CD4-positive, alpha-beta T cell (primary cell): ENCODE results near the gene ASXL1. TPM values are rescaled to one million over a fixed set of nuclear protein-coding genes. Genes with fewer than 3 reads are reported as not detected.
A peak's percentile ranks its signal among the peaks of the same experiment; 100 is the strongest.

ENCODE experiments used
- ATAC-seq: fragments of 200-7000 bp; cut with Tn5 transposase; one replicate; pipeline ENCODE4 v1.10.0; 2022; ENCODE audit warnings: mild to moderate bottlenecking; ENCODE audit not compliant: poor library complexity
- CTCF ChIA-PET: fragments of 350-600 bp; sonication (Branson Sonifier 250); formaldehyde crosslinking; loops from one replicate; lab custom pipeline; 2021; ENCODE audit warnings: antibody characterized with exemption, inconsistent platforms; lab: Charles Lee
- POLR2A ChIA-PET: fragments of 350-600 bp; sonication (Branson Sonifier 250); formaldehyde crosslinking; loops from one replicate; lab custom pipeline; 2021; ENCODE audit warnings: antibody characterized with exemption, inconsistent platforms; lab: Charles Lee
- DNase-seq, 14 experiments: peaks; one replicate each; pipeline ENCODE4 v3.0.0-alpha.2; 2013 to 2020; ENCODE audit warnings: mixed read lengths in 2 of 14
- H3K27ac ChIP-seq, 2 donors: one replicate each; pipeline versions ENCODE4 v1.5.1 to v1.7.0; 2013; ENCODE audit warnings: low read length in 2 of 2, low read depth in 1 of 2, mild to moderate bottlenecking in 1 of 2
- H3K27me3 ChIP-seq, 2 experiments: 1 replicate in 1 of 2; 2 replicates in 1 of 2; pipeline versions ENCODE4 v1.6.1 to v1.7.0; 2013; ENCODE audit warnings: low read length in 2 of 2, control low read depth in 1 of 2, mild to moderate bottlenecking in 1 of 2, moderate library complexity in 1 of 2; ENCODE audit not compliant: insufficient read depth in 2 of 2, control insufficient read depth in 1 of 2
- H3K36me3 ChIP-seq: one replicate; pipeline ENCODE4 v1.6.1; 2013; ENCODE audit warnings: low read length, control low read depth; ENCODE audit not compliant: insufficient read depth
- H3K4me1 ChIP-seq: one replicate; pipeline ENCODE4 v1.6.1; 2013; ENCODE audit warnings: low read length, control low read depth; ENCODE audit not compliant: insufficient read depth
- H3K4me3 ChIP-seq: one replicate; pipeline ENCODE4 v1.5.1; 2013; ENCODE audit warnings: mild to moderate bottlenecking, low read length, moderate library complexity
- H3K9me3 ChIP-seq, 2 experiments: 1 replicate in 1 of 2; 2 replicates in 1 of 2; pipeline versions ENCODE4 v1.6.1 to v1.7.0; 2013; ENCODE audit warnings: low read length in 2 of 2, mild to moderate bottlenecking in 2 of 2, control low read depth in 1 of 2, moderate library complexity in 1 of 2; ENCODE audit not compliant: control insufficient read depth in 1 of 2, insufficient read depth in 1 of 2
- H3K27ac Mint-ChIP-seq: one replicate; pipeline ENCODE4 v1.8.0; 2020; ENCODE audit warnings: mixed read lengths
- H3K27me3 Mint-ChIP-seq: one replicate; pipeline ENCODE4 v1.8.0; 2021; ENCODE audit warnings: mixed read lengths
- H3K36me3 Mint-ChIP-seq: one replicate; pipeline ENCODE4 v1.8.0; 2021; ENCODE audit warnings: low read depth, mixed read lengths
- H3K4me1 Mint-ChIP-seq: one replicate; pipeline ENCODE4 v1.8.0; 2021; ENCODE audit warnings: low read depth, mixed read lengths
- H3K4me3 Mint-ChIP-seq: one replicate; pipeline ENCODE4 v1.8.0; 2020; ENCODE audit warnings: mild to moderate bottlenecking, mixed read lengths
- H3K9me3 Mint-ChIP-seq: one replicate; pipeline ENCODE4 v1.8.0; 2020; ENCODE audit warnings: mixed read lengths
- intact Hi-C, 2 experiments: fragments of 100-400 bp; cut with DNase I in 1 of 2; cut with micrococcal nuclease in 1 of 2; formaldehyde crosslinking; loops; one replicate each; pipeline versions ENCODE4 v1.15.1 to v1.9.0; 2023 to 2025; cut with DNase I, micrococcal nuclease
- total RNA-seq, 174 experiments: library from RNA in 2 of 174; stranded (reverse) in 2 of 174; gene quantifications; one replicate each; pipeline ENCODE4 v1.2.3 and lab custom pipeline; 2021 to 2026
- TF ChIP-seq, protein P1 (sequence below): fragments of 200-600 bp; IDR thresholded peaks from one replicate; pipeline ENCODE4 v1.8.0; 2022; ENCODE audit warnings: antibody characterized with exemption, mild to moderate bottlenecking

Gene ASXL1
- total RNA-seq, 2 experiments from 2014 or later, result 213 to 222 TPM

DNA sequence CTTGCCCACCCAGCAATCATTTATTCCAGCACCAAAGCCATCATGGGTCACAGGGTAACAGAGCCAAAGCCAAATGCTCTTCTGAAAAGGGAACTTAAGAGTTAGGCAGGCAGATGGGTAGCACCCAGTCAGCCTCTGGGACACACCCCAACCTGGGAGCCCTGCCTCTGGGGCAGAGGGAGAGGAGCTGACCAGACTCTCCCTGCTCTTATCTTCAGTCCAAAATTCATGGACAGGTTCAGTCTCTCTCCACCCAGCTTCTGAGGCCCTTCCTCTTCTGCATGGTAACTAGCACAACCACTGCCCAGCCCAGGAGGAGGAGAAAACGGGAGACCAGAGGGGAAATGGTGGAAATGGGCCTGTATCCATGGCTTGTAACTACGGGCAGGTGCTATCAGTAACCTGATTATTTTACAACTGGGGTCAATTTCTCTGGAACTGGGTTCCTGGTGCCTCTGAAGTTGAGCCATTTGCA, 121.6 kb downstream of the ASXL1 start:
- Mint-ChIP-seq H3K4me1 (peaks cover 62% of the 10 kb centered on the region), H3K27ac (peak overlapping the region; percentile 82)

GRCh38 chr20:32480371-32481241, 122.5 kb downstream of the ASXL1 start:
- Histone ChIP-seq H3K4me3 (no peak overlapping the region), H3K4me1 (peaks cover 84% of the 10 kb centered on the region), H3K9me3 (no peaks in the 10 kb centered on the region), H3K36me3 (peaks cover 4% of the 10 kb centered on the region), H3K27me3 (no peaks in the 10 kb centered on the region), H3K27ac (no peak overlapping the region)
- Mint-ChIP-seq H3K9me3 (no peaks in the 10 kb centered on the region), H3K4me3 (peak overlapping the region; percentile 76), H3K4me1 (peaks cover 69% of the 10 kb centered on the region), H3K27ac (peak overlapping the region; percentile 73), H3K36me3 (peaks cover 20% of the 10 kb centered on the region), H3K27me3 (no peaks in the 10 kb centered on the region)
- no peak for ATAC-seq
- ChIA-PET CTCF (interaction anchor here (0.6 kb wide), 1 partner anchor 185 kb away, joined by 3 read pairs; no protein-coding TSS in a partner anchor), POLR2A (interaction anchor here (0.6 to 1.4 kb wide), 3 partner anchors 13 to 122 kb away, joined by 3 read pairs; no protein-coding TSS in a partner anchor)
- no peak for DNase-seq
- TF ChIP-seq, protein P1, sequence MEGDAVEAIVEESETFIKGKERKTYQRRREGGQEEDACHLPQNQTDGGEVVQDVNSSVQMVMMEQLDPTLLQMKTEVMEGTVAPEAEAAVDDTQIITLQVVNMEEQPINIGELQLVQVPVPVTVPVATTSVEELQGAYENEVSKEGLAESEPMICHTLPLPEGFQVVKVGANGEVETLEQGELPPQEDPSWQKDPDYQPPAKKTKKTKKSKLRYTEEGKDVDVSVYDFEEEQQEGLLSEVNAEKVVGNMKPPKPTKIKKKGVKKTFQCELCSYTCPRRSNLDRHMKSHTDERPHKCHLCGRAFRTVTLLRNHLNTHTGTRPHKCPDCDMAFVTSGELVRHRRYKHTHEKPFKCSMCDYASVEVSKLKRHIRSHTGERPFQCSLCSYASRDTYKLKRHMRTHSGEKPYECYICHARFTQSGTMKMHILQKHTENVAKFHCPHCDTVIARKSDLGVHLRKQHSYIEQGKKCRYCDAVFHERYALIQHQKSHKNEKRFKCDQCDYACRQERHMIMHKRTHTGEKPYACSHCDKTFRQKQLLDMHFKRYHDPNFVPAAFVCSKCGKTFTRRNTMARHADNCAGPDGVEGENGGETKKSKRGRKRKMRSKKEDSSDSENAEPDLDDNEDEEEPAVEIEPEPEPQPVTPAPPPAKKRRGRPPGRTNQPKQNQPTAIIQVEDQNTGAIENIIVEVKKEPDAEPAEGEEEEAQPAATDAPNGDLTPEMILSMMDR, result no peak
- intact Hi-C loops, result loop anchor here in 1 of 2 experiments (5.0 kb wide), 2 partner anchors 33 to 198 kb away; no protein-coding TSS in a partner anchor

More for the DNA sequence above, 121.6 kb downstream of the ASXL1 start:
- ChIA-PET CTCF (no interaction called here), POLR2A (no interaction called here)
- Mint-ChIP-seq H3K4me3 (peak overlapping the region; percentile 45), H3K27me3 (no peaks in the 10 kb centered on the region), H3K36me3 (peaks cover 14% of the 10 kb centered on the region), H3K9me3 (no peaks in the 10 kb centered on the region)
- Histone ChIP-seq H3K27me3 (no peaks in the 10 kb centered on the region), H3K4me1 (peaks cover 76% of the 10 kb centered on the region), H3K36me3 (peaks cover 10% of the 10 kb centered on the region), H3K9me3 (no peaks in the 10 kb centered on the region), H3K4me3 (no peak overlapping the region), H3K27ac (peak overlapping the region in 1 of 2 donors; percentile 46)
- TF ChIP-seq, protein P1, result no peak
- no peak for DNase-seq
- intact Hi-C loops, result loop anchor here in 1 of 2 experiments (5.0 kb wide), 2 partner anchors 32 to 197 kb away; no protein-coding TSS in a partner anchor
- no peak for ATAC-seq

GRCh38 chr20:32481311-32482142, 123.4 kb downstream of the ASXL1 start:
- no peaks in the 10 kb centered on the region for H3K9me3 Mint-ChIP-seq
- H3K27ac Mint-ChIP-seq, result peak overlapping the region; percentile 73
- H3K27ac ChIP-seq, result no peak overlapping the region
- H3K36me3 Mint-ChIP-seq, result peaks cover 13% of the 10 kb centered on the region
- DNase-seq (peak in 1 of 14 experiments; percentile 33), ATAC-seq (no peak)
- ChIA-PET CTCF (interaction anchor here (0.6 kb wide), 1 partner anchor 184 kb away, joined by 3 read pairs; no protein-coding TSS in a partner anchor), POLR2A (interaction anchor here (0.6 to 1.4 kb wide), 5 partner anchors 14 to 122 kb away, joined by 3 read pairs; no protein-coding TSS in a partner anchor)
- H3K27me3 ChIP-seq, result no peaks in the 10 kb centered on the region
- peaks cover 4% of the 10 kb centered on the region for H3K36me3 ChIP-seq
- H3K4me1 Mint-ChIP-seq, result peaks cover 69% of the 10 kb centered on the region
- no peaks in the 10 kb centered on the region for H3K9me3 ChIP-seq
- intact Hi-C loops, result loop anchor here in 1 of 2 experiments (5.0 kb wide), 2 partner anchors 34 to 199 kb away; no protein-coding TSS in a partner anchor
- TF ChIP-seq, protein P1, result no peak
- H3K27me3 Mint-ChIP-seq, result no peaks in the 10 kb centered on the region
- H3K4me3 Mint-ChIP-seq, result peak overlapping the region; percentile 76
- H3K4me1 ChIP-seq, result peaks cover 84% of the 10 kb centered on the region
- H3K4me3 ChIP-seq, result no peak overlapping the region
